GM19035 (cell line): Measurements from ENCODE around the gene CNN1.
"Not testable (repeated sequence)": the region's sequence is repeated elsewhere in the genome, so short reads cannot be mapped to it uniquely, and the experiment has no call there.

Experiments used
- ATAC-seq: cut with Tn5 transposase; IDR thresholded peaks from one replicate; pipeline ENCODE4 v1.9.1; 2021; ENCODE audit not compliant: unreplicated experiment

The CNN1 gene

DNA sequence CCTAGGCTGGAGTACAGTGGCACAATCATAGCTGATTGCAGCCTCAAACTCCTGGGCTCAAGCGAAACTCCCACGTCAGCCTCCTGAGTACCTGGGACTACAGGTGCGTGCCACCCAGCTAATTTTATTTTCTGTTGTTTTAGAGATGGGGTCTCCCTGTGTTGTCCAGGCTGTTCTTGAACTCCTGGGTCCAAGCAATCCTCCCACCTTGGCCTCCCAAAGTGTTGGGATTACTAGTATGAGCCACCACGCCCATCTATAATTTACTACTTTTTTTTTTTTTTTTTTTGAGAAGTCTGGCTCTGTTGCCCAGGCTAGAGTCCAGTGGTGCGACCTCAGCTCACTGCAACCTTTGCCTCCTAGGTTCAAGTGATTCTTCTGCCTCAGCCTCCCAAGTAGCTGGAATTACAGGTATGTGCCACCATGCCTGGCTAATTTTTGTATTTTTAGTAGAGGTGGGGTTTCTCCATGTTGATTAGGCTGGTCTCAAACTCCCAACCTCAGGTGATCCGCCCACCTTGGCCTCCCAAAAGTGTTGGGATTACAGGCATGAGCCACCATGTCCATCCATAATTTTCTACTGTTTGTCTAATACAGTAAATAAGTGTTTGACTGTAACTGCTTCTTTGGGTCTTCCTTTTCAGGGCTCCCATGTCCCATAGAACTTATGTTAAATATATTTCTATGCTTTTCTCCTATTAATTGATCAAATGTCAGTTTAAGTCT lies 25.6 kb downstream of the CNN1 start:
- ATAC-seq = not testable (repeated sequence)

DNA sequence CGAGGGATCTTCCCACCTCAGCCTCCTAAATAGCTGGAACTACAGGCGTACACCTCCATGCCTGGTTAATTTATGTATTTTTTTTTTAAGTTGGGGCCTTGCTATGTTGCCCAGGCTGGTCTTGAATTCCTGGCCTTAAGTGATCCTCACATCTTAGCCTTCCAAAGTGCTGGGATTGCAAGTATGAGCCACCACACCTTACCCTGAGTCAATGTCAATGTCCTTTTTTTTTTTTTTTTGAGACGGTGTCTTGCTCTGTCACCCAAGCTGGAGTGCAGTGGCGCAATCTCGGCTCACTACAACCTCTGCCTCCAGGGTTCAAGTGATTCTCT lies 27.0 kb downstream of the CNN1 start:
- ATAC-seq = not testable (repeated sequence)

DNA sequence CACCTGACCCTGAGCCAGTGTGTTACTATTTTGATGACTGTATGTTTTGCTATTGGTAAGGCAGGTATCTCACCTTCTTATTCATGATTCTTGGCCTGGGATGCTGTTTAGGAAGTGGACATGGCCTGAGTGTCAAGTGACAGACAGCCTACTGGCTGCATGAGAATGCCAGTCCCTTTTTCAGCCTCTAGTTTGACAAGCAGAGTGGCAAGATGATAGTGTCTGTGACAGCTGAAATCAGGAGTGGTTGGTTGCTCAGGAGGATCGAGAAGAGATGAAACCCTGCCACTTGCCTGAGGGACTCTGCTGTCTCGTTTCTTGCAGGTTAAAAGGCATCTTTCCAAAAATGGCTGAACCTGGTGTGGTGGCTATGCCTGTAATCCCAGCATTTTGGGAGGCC lies 27.5 kb downstream of the CNN1 start:
- ATAC-seq = no peak

DNA sequence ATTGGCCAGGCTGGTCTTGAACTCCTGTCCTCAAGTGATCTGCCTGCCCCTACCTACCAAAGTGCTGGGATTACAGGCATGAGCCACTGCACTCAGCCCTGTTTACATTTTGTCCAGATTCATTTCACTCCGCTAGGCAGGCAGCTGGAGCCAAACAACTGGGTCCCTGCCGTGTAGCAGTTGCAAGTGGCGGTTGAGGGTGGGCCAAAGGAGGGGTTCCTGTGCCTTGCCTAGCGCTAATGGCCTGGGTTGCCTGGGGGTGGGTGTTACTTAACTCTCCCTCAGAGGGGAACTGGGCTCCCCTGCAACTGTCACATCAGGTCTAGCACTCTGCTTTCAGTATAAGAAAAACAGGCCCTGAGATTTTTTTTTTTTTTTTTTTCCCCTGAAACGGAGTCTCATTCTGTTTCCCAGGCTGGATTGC lies 31.4 kb downstream of the CNN1 start:
- ATAC-seq = no peak

DNA sequence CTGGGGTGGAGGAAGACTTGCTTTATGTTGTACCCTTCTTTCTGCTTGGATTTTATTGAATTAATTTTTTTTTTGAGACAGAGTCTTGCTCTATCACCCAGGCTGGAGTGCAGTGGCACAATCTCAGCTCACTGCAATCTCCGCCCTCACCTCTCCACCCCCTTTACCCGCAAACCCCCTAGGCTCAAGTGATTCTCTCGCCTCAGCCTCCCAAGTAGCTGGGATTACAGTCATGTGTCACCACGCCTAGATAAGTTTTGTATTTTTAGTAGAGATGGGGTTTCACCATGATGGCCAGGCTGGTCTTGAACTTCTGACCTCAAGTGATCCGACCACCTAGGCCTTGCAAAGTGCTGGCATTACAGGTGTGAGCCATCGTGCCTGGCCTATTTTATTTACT lies 34.7 kb downstream of the CNN1 start:
- ATAC-seq = not testable (repeated sequence)

DNA sequence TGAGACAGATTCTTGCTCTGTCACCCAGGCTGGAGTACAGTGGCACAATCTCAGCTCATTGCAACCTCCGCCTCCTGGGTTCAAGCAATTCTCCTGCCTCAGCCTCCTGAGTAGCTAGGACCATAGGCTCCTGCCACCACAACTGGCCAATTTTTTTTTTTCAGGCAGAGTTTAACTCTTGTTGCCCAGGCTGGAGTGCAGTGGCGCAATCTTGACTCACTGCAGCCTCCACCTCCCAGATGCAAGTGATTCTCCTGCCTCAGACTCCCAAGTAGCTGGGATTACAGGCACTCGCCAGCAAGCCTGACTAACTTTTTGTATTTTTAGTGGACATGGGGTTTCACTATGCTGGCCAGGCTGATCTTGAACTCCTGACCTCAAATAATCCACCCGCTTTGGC lies 35.1 kb downstream of the CNN1 start:
- not testable (repeated sequence) for ATAC-seq

DNA sequence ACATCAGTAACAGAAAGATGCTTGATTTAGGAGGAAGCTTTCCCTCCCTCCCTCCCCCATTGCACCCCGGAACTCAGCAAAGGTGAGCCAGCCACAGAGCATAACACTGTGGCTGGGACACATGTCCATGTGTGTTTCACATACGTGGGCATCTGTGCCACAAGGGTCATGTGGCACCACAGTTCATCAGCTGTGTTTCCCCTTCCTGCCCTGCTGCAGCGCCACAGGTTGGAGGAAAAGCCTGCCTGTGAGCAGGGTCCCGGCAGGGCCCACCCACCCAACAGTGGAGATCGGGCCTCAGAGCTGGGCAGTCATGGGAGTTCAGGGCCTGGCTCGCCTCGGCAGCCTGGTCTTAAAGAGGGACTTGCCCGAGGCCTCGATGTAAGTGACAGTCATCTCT lies 36.0 kb downstream of the CNN1 start:
- no peak for ATAC-seq

DNA sequence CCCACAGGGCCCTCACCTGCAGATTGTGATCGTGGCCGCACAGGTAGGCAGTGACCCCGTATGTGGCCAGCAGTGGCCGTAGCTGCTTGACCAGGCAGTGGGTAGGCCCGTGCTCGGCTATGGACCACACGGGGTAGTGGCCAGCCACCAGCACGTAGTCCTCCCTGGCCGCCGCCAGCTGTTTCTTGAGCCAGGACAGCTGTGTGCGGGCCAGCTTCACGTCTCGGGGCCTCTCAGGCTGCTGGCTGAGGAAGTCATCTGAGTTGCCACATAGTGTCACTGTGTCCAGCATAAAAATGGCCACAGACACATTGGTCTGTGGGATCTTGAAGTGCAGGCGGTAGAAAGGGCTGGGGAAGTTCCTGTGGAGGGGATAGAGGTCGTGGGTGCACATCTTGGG lies 37.6 kb downstream of the CNN1 start:
- no peak for ATAC-seq

DNA sequence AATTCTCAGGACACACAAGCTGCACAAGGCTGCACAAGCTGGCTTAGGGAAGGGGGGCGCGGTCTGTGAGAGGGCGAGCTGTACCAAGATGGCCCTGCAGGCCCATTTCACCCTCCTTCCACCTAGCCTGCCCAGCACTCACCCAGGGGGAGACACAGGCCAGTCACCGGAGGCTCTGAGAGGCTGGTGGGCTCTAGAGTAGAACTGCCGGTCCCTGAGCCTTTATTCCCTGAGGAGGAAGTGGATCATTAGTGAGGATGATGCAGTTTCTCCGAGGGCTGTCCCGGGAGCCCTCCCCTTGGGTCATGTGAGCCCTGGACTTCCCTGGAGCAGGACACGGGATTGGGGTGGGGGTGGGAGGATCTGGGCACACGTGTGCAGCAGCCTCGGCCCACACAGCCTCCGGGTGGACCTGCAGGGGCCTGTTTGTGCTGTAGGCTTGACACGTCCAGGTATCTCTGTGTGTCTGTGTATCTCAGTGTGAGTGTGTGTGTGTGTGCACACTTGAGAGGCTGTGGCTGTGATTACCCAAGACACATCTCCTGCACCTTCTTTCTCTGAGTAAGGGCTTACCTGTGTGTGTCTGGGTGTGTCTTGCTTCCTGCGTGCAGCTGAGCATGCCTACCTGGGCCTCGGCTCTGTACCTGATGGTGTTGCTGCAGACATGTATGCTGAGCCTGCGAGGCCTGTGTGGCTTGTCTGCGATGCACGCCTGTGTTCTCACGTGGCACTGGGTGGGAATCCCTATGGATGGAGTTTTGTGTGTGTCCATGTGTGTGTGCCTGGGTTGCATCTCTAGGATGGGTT lies 39.0 kb downstream of the CNN1 start, which contains the start of gene ACP5:
Gene ACP5, minus strand, starts transcription at position 195 of the 807 bp plus-strand sequence. CDS start 328 bp downstream, outside the sequence.
- no peak for ATAC-seq

DNA sequence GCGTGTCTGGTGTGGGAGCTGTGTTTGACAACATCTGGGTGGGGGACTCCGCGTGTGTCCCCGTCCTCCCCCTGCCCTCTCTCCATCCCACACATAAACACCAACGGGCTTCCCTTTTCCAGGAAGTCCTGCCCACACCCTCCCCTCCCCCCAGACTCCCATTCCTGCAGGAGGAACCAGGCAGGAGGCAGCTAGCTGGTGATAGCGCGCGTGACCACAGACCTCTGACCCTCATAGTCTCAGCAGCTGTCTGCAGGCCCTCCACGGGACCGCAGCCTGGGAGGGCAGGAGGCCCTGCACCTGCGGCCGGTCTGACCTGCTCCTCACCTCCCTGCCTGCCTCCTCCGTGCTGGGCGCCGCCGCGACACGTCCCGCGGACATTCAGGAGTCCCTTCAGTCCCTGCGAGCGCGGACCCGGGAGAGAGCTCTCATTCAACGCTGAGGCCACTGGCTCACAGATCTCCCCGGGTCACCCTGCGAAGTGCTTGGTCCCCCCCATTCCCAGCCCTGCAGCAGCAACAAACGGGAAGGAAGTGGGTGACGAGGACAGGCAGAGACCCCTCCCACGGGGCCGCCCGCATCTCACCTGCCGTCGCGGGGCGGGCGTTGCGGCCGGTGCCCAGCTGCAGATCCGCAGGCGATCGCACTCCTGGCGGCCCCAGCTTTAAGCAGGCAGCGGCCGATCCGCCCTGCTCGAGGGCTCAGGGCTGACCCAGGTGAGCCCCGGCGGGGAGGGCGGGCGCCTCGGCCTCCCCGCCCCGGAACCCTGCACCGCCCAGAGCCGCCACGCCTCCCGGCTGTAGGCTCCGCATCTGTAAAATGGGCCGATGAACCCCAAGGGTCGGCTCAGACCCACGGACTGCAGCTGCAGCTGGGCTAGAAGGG lies 39.8 kb downstream of the CNN1 start:
- ATAC-seq = no peak

DNA sequence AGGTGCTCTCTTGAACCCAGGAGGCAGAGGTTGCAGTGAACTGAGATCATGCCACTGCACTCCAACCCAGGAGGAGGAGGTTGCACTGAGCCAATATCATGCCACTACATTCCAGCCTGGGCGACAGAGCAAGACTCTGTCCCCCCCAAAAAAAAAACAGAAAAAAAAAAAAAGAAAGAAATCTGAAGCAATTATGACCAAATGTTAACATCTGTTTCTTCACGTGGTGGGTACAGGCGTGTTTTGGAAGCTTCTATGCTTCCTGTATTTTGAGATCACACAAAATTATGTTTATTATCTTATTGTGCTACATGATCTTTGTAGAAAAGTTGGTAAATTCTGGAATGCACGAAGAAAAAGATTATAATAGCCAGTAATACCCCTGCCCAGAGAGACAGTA lies 41.5 kb downstream of the CNN1 start:
- no peak for ATAC-seq

DNA sequence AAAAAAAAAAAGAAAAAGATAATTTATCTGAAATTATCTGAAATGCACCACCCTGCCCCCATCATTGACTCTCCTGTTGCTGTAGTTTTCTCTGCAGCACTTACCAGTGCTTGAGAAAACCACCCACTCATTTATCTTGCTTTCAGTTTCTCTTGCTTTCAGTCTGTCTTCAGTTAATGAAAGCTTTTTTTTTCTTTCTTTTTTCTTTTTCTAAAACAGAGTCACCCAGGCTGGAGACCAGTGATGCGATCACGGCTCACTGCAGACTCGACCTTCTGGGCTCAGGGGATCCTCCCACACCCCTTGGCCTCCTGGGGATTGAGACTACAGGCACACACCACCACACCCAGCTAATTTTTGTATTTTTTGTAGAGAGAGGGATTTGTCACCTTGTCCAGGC lies 43.1 kb downstream of the CNN1 start:
- peak; percentile 75 for ATAC-seq

DNA sequence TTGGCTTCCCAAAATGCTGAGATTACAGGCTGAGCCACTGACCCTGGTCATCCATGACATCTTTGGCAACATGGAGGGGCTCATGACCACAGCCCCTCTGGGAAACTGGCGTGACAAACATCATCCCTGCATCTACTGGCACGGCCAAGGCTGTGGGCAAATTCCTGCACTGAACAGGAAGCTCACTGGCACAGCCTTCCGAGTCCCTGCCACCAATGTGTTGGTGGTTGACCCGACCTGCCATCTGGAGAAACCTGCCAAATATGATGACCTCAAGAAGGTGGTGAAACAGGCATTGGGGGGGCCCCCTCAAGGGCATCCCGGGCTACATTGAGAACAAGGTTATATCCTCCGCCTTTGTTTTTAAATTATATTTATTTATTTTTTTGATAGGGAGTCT lies 47.7 kb downstream of the CNN1 start:
- no peak for ATAC-seq

DNA sequence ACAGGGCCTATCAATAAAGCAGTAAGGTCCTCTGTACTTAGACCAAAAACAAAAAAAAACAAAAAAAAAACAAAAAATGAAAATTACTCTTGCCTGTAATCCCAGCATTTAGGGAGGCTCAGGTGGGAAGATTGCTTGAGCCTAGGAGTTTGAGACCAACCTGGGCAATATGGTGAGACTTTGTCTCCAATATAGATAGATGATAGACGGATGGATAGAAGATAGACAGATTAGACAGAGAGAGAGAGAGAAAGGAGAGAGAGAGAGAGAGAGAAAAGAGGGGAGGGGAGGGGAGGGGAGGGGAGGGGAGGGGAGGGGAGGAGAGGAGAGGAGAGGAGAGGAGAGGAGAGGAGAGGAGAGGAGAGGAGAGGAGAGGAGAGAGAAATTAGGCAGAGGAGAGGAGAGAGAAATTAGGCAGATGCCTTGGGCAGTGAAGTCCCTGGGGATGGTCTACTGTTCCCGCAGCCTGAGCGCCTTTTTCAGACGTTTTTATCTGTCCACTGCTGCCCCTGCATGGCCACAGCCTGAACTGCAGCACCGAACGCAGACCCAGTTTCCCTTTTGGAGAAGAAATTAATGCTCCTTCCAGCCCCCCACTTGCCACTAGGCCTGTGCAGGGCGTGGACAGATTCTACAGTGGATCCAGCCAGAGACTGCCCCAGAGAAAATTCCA lies 48.8 kb downstream of the CNN1 start:
- no peak for ATAC-seq

DNA sequence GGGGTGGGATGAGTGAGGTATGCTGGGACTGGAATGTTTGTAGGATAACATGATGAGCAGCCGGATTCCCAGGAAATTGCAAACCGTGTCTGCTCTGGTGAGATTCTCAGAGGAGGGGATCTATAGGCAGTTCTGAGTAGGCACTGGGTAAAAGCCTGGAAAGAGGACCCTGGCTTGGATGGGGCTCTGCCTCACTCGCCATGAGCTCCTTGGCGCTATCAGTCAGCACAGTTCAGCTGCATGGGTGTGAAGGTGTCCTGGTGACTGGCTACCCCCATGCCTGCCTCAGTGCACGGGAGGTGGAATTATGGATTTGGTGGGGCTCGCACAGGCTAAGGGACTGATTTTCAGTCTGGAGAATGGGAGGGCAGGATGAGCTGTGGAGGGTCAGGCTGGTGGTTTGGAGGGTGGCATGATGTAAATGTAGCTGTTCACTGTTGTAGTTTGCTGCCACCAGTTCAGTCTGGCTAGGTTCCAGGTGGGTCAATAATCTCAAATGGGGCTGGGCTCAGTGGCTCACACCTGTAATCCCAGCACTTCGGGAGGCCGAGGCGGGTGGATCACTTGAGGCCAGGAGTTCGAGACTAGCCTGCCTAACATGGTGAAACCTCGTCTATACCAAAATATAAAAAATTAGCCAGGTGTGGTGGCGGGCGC lies 49.5 kb downstream of the CNN1 start:
- ATAC-seq = no peak

DNA sequence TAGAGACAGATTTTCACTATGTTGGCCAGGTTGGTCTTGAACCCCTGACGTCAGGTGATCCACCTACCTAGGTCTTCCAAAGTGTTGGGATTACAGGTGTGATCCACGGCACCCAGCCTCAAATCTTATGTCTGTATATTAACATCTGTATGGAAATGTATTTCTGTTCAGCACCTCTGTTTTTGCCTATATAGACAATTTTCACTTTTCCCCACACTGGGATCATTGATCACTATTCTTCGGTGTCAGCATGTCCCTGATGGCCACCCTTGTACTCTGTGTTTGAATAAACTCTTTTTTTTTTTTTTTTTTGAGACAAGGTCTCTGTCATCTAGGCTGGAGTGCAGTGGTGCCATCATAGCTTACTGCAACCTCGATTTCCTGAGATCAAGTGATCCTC lies 55.4 kb downstream of the CNN1 start:
- no peak for ATAC-seq

DNA sequence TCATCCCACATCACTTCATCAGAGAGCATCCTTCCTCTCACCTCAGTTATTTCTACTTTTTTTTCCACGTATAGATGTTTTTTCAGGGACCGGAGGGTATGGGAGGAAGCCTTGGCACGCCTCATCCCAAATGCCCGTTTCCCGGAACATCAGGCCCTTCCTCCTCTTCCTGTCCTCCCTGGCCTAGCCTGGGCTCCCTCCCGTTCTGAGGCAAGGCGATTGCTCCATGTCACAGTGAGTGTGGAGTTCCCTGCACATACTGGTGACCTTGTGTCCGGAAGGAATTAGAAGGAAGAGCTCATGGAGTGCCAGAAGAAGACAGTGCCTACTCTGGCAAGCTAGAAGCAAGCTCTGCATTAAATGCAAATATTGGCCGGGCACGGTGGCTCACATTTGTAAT lies 57.5 kb downstream of the CNN1 start:
- ATAC-seq = no peak

DNA sequence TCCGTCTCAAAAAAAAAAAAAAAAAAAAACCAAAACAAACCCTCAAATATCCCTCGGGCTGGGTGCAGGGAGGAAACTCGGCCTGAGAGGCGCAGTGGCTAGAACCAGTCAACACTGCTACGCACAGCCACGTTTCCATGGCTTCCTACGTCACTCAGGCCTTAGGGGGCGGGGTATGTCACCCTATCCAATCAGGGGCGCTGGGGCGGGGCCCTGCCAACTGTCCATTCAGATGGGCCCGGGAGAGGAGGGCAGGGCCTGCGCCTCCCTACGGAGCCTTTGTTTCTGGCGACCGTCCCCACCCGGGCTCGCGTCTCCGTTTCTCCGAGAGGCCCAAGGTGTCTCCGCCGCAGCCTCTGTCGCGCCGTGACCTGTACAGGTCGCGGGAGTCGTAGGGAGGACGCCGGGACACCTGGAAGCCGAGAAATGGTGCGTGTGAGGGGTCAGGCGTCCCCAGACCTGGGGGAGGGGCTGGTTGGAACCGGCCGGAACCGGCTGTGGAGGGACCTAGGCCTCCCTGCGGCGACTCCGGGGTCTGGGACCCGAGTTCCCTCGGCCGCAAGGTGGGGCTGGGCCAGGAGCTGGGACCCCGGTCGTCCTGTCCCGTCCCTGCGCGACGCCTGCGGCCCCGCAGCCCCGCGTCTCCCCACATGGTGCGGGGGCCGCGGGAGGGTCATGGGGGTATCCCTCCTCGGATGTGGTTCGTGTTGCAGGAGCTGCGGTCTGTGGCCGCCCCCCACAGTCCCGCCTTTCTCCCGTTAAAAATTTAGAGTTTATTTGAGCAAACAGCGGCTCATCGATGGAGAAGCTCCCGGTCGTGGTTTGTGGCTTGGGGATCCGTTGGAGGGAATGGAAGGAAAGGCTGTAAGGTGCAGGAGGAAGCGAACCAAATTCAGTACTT lies 58.8 kb downstream of the CNN1 start, which contains the start of gene ZNF627:
Gene ZNF627, plus strand, starts transcription at position 282 of the 901 bp plus-strand sequence. Its CDS starts 145 bp downstream, at position 427.
- ATAC-seq = peak; percentile 98

DNA sequence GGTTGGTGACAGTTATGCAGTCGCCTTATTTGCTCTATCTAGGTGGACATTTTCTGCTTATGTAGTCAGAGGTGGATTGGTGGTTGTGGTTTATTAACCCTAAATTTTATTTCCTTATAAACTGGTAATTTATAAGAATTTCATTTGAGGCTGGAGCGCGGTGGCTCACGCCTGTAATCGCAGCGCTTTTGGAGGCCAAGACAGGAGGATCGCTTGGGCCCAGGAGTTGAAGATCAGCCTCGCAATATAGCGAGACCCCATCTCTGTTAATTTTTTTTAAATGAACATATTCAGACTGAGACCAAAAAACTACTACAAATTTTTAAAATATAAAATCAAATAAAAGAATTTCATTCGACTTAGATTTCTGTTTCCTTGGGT lies 59.4 kb downstream of the CNN1 start:
- ATAC-seq = no peak
